Prostate gland (tissue), 2 donors: ENCODE data around the gene CD52.

Experiments
- CTCF ChIP-seq, 4 experiments: fragments of 200-600 bp in 2 of 4; fragments of 450-650 bp in 2 of 4; sonication (generic) in 2 of 4; IDR thresholded peaks; 1 replicate in 3 of 4; 2 replicates in 1 of 4; pipeline ENCODE4 v1.5.1; 2016 to 2019; ENCODE audit warnings: antibody characterized with exemption in 4 of 4, mild to moderate bottlenecking in 2 of 4, moderate library complexity in 2 of 4
- POLR2A ChIP-seq: fragments of 450-650 bp; IDR thresholded peaks from one replicate; pipeline ENCODE4 v1.6.1; 2016; ENCODE audit warnings: antibody characterized with exemption, mild to moderate bottlenecking
- POLR2AphosphoS5 ChIP-seq: sonication (generic); formaldehyde crosslinking; IDR thresholded peaks from one replicate; pipeline ENCODE4 v1.6.1; 2017; ENCODE audit warnings: antibody characterized with exemption

DNA sequence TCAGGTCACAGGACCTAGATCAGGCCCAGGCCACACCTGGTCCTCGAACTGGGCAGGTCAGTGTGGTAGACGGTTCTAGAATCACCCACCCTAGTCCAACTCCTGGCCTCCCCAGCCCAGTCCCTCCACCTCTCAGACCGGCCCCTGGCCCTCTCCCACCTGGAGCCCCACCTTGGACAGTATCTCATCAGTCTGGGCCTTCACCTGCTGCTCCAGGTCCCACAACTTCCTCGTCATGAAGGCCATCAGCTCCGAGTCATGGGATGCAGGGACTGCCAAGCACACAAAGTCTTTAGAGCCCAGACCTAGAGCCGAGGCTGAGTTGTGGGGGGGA lies 20.0 kb upstream of the CD52 start:
- TF ChIP-seq CTCF (IDR thresholded peaks at IDR 0.05) (no peak), POLR2A (no peak), POLR2AphosphoS5 (no peak)
